ENCODE results near the gene OR10P1.

The OR10P1 gene

DNA sequence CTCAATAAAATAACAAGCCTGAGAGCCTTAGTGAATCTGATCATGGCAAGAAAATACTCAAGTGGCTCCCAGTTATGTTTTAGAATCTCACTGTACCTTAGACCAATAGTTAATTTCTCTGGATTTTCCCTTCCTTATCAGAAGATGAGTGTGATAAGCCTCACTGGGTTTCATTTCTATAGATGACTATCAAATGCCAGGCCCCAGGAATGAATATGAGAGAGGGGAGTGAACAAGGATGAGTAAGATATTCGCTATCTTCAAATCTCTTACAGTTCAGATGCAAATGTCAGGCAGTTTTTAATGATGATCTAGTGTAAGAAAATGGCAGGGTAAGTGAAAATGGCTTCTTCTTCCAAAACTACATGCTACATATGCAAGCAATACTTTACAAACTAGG lies 26.1 kb upstream of the OR10P1 start:
- H3K9me2 ChIP-seq (replicated peaks; ENCODE audit: low read depth, low read length), result no peaks in the 10 kb centered on the region
- H3K4me2 ChIP-seq (ENCODE audit: low read depth, low read length, poor library complexity, severe bottlenecking), result no peak overlapping the region
- no peaks in the 10 kb centered on the region for H3F3A ChIP-seq (ENCODE audit: low read depth)
- H3K27me3 ChIP-seq (ENCODE audit: insufficient read depth, low read length, poor library complexity, severe bottlenecking), result no peaks in the 10 kb centered on the region
- H3K36me3 ChIP-seq (ENCODE audit: insufficient read depth, low read length), result no peaks in the 10 kb centered on the region
- no peak for TF ChIP-seq EZH2phosphoT487 (IDR thresholded peaks at IDR 0.05; ENCODE audit: borderline replicate concordance)
- TF ChIP-seq, protein P1, sequence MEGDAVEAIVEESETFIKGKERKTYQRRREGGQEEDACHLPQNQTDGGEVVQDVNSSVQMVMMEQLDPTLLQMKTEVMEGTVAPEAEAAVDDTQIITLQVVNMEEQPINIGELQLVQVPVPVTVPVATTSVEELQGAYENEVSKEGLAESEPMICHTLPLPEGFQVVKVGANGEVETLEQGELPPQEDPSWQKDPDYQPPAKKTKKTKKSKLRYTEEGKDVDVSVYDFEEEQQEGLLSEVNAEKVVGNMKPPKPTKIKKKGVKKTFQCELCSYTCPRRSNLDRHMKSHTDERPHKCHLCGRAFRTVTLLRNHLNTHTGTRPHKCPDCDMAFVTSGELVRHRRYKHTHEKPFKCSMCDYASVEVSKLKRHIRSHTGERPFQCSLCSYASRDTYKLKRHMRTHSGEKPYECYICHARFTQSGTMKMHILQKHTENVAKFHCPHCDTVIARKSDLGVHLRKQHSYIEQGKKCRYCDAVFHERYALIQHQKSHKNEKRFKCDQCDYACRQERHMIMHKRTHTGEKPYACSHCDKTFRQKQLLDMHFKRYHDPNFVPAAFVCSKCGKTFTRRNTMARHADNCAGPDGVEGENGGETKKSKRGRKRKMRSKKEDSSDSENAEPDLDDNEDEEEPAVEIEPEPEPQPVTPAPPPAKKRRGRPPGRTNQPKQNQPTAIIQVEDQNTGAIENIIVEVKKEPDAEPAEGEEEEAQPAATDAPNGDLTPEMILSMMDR (conservative IDR thresholded peaks at IDR 0.05; ENCODE audit: low read length), result no peak
- H4K20me1 ChIP-seq (ENCODE audit: insufficient read depth, low read length, poor library complexity, severe bottlenecking), result no peaks in the 10 kb centered on the region
- H3K79me2 ChIP-seq (ENCODE audit: insufficient read depth, low read length), result no peaks in the 10 kb centered on the region
- H2AFZ ChIP-seq (ENCODE audit: low read length), result no peak overlapping the region
- H3K4me3 ChIP-seq (ENCODE audit: low read length, poor library complexity, severe bottlenecking), result no peak overlapping the region
- H3K9ac ChIP-seq (ENCODE audit: low read depth, low read length, poor library complexity, severe bottlenecking), result no peak overlapping the region
- H3K4me1 ChIP-seq (ENCODE audit: insufficient read depth, low read length, poor library complexity, severe bottlenecking), result no peaks in the 10 kb centered on the region
- H3K9me3 ChIP-seq (ENCODE audit: insufficient read depth, low read depth, low read length), result no peaks in the 10 kb centered on the region; the same call in 1 of the 2 replicates

DNA sequence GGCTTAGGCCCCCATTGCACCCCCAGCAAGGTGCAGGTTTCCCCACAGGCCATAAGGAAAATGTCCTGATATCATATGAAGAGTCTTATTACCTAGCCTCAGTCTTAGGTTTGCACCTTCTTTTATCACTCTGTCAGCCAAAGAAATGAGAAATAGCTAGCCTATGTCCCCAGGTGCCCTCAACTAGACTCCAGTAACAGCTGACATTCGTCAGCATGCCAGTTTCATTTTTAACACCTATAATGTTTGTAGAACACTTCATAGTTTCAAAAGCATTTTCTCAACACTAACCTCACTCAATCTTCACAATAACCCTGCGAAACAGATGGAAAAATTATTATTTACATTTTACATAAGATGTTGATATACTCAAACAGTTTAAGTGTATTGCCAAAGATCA lies 24.0 kb upstream of the OR10P1 start:
- Histone ChIP-seq H4K20me1 (ENCODE audit: insufficient read depth, low read length, poor library complexity, severe bottlenecking) (no peaks in the 10 kb centered on the region), H2AFZ (ENCODE audit: low read length) (no peak overlapping the region), H3K36me3 (ENCODE audit: insufficient read depth, low read length) (no peaks in the 10 kb centered on the region), H3K9me3 (ENCODE audit: insufficient read depth, low read depth, low read length) (no peaks in the 10 kb centered on the region; the same call in 1 of the 2 replicates), H3K4me3 (ENCODE audit: low read length, poor library complexity, severe bottlenecking) (no peak overlapping the region), H3F3A (ENCODE audit: low read depth) (no peaks in the 10 kb centered on the region), H3K4me2 (ENCODE audit: low read depth, low read length, poor library complexity, severe bottlenecking) (no peak overlapping the region), H3K4me1 (ENCODE audit: insufficient read depth, low read length, poor library complexity, severe bottlenecking) (no peaks in the 10 kb centered on the region), H3K27me3 (ENCODE audit: insufficient read depth, low read length, poor library complexity, severe bottlenecking) (no peaks in the 10 kb centered on the region), H3K9me2 (replicated peaks; ENCODE audit: low read depth, low read length) (no peaks in the 10 kb centered on the region), H3K9ac (ENCODE audit: low read depth, low read length, poor library complexity, severe bottlenecking) (no peak overlapping the region), H3K79me2 (ENCODE audit: insufficient read depth, low read length) (no peaks in the 10 kb centered on the region)
- TF ChIP-seq, protein P1 (conservative IDR thresholded peaks at IDR 0.05; ENCODE audit: low read length), result no peak
- TF ChIP-seq EZH2phosphoT487 (IDR thresholded peaks at IDR 0.05; ENCODE audit: borderline replicate concordance), result no peak

DNA sequence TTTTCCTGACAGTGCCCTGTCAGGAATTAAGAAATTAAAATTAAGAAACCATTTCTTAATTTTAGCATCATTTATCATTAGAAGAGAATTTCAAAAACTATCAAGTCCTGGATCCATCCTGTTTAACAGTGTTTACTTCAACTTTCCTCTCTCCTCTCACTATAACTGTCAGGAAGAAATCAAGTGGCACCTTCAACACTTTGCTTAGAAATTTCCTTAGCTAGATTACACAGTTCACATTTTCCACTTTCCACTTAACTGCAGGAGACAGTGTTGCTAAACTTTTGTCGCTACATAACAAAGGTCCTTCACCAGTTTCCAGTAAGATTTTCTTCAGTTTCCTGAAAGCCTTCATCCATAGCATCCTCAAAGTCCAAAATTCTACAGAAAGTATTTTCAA lies 21.9 kb upstream of the OR10P1 start:
- Histone ChIP-seq H3K4me3 (ENCODE audit: low read length, poor library complexity, severe bottlenecking) (no peak overlapping the region), H3K79me2 (ENCODE audit: insufficient read depth, low read length) (no peaks in the 10 kb centered on the region), H3K4me2 (ENCODE audit: low read depth, low read length, poor library complexity, severe bottlenecking) (no peak overlapping the region), H3K27me3 (ENCODE audit: insufficient read depth, low read length, poor library complexity, severe bottlenecking) (no peaks in the 10 kb centered on the region), H4K20me1 (ENCODE audit: insufficient read depth, low read length, poor library complexity, severe bottlenecking) (no peaks in the 10 kb centered on the region), H3K9ac (ENCODE audit: low read depth, low read length, poor library complexity, severe bottlenecking) (no peak overlapping the region), H3K36me3 (ENCODE audit: insufficient read depth, low read length) (no peaks in the 10 kb centered on the region), H3K9me3 (ENCODE audit: insufficient read depth, low read depth, low read length) (no peaks in the 10 kb centered on the region; the same call in 1 of the 2 replicates), H3K9me2 (replicated peaks; ENCODE audit: low read depth, low read length) (no peaks in the 10 kb centered on the region), H3K4me1 (ENCODE audit: insufficient read depth, low read length, poor library complexity, severe bottlenecking) (no peaks in the 10 kb centered on the region), H2AFZ (ENCODE audit: low read length) (no peak overlapping the region), H3F3A (ENCODE audit: low read depth) (no peaks in the 10 kb centered on the region)
- TF ChIP-seq, protein P1 (conservative IDR thresholded peaks at IDR 0.05; ENCODE audit: low read length), result no peak
- TF ChIP-seq EZH2phosphoT487 (IDR thresholded peaks at IDR 0.05; ENCODE audit: borderline replicate concordance), result no peak

Data from Loucy (cell line).